ENCODE results near the gene ASXL1.

ASXL1 gene

GRCh38 chr20:32455171-32455900 lies 97.2 kb downstream of the ASXL1 start:
- no peak for DNase-seq

DNA sequence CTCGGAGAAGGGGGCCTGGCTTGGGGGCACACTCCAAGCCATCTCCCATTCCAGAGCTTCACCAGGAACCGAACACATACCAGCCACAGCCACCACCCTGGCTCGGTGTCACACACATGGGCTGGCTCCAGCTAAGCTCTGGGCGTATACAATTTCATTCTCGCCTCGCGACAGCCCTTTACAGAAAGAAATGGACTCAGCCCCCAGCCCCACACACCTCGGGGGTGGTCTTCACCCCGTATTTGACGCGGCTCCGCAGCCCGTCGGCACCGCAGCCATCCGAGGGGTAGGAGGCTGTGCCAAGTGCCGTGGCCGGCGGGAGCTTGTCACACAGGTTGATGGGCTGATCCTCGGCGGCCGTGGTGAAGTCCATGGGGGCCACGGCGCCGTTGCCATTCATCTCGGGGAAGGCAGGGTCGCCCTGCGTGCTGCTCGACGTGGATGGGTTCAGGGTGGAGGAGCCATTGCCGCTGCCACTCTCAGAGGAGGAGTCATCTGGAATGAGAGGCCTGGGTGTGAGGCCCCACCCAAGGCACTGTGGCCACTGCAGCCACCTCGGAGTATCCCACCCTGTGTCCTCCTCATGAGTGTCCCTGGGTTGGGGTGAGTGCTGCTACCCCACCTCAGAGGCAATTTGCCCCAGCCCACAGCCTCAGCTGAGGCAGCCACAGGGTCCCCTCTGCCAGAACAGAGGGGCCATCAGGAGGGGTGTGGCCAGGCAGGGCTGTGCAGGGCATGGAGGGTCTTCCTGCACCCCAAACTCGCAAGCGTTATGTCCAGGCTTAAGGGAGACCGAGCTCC lies 98.0 kb downstream of the ASXL1 start:
- no peak for DNase-seq

DNA sequence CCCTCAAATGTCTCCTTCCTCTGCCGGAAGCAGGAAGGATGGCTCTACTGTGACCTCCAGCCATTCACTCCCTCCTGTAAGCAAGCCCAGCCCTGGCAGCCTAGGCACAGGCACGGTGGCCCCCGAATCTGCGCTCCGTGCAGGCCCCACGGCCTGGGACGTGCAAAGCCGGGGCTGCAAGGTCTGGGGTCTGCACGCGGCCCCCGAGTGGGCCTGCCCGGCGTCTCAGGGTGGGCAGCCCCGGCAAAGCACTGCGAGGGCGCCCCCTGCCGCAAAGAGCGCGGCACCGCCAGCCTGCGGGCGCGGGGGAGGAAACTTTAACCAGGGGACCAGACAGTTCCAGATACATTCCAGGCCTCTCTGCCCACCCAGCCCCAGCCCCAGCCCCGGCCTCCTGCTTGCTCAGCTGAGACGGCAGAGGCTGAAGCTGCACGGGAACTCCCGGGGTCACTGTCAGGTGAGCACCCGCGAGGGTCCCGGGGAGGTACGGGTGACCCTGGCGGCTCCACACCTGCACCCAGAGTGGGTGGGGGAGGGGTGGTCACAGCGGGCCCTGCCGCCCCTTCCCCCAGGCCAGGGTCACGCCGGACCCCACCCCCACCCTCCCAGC lies 98.8 kb downstream of the ASXL1 start:
- peak; percentile 90 for DNase-seq

DNA sequence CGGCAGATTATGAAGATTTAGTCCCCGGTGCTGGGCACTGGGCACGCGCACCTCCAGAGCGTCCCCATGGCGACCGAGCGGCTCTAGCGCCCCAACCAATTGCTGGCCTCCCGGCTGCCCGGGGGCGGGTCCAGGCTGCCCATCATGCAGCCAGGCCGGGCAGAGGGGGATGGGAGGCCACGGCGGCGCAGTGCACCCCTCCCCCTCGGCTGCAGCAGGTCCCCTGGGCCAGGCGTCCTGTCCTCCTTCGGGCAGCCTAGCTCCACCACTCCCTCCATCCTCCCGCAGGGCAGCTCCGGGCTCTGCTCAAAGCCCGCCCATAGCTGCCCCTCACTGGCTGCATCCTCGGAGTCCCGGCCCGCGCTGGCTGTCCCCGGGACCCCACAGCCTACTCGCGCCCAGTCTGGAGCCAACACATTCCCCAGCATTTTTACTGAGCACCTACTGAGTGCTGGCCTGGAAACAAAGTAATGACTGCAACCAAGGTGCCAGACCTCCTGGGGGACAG lies 99.4 kb downstream of the ASXL1 start:
- peak; percentile 93 for DNase-seq

- DNase-seq, result no peak
These were observed 100.1 kb downstream of the ASXL1 start for GRCh38 chr20:32458061-32458836.

GRCh38 chr20:32458837-32459220 lies 100.7 kb downstream of the ASXL1 start:
- no peak for DNase-seq

DNA sequence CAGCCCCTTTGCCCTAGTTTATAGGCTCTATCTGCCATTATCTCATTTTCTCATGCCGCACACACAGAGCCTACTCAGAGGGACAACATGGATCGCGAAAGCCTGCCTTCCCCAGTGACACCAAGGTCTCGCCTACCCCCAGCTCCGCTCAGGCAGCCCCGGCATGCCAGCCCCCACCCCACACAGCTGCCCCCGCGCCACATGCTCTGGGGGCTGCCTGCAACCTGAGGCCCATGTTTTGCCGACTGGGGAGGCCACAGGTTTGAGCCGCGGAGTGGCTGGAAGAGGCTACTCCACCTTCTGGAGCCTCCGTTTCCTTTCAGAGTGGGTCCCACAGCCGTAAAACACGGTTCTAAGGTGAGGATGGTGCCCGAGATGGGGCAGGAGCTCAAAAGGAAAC lies 102.1 kb downstream of the ASXL1 start:
- no peak for DNase-seq

GRCh38 chr20:32460683-32461320 lies 102.7 kb downstream of the ASXL1 start:
- no peak for DNase-seq

DNA sequence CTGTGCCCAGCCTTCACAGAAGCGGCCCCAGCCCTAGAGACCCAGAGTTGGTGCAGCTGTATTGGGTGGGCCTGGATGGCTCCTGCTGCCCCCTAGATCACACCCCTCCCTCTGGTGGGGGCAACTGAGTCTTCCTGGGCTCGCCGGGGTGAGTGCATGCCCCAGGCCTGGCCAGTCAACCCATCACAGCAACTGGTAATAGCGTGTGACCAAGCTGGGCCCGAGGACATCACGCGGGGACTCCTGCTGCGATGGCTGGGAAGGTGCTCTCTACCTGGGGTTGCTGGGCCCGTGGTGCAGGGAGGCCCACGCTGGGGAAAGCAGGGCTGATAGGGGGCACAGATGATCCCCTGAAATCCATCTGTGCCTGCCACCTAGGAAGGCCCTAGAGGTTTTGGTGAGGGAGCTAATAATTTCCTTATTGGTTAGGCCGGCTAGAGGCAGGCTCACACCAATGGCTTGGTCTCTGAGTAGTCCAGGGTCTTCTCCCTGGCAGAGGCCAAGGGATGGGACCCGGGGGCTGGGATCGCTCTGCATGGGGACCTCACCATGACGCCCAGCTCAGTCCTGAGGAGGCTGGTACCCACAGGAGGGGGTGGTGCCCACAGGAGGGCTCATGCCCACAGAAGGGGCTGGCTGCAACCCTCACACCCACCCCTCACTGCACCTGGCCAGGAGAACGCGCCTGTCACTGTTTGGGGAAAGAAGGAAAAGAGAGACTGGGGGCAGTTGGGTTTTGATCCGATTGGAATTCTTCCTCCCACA lies 103.9 kb downstream of the ASXL1 start:
- no peak for DNase-seq

DNA sequence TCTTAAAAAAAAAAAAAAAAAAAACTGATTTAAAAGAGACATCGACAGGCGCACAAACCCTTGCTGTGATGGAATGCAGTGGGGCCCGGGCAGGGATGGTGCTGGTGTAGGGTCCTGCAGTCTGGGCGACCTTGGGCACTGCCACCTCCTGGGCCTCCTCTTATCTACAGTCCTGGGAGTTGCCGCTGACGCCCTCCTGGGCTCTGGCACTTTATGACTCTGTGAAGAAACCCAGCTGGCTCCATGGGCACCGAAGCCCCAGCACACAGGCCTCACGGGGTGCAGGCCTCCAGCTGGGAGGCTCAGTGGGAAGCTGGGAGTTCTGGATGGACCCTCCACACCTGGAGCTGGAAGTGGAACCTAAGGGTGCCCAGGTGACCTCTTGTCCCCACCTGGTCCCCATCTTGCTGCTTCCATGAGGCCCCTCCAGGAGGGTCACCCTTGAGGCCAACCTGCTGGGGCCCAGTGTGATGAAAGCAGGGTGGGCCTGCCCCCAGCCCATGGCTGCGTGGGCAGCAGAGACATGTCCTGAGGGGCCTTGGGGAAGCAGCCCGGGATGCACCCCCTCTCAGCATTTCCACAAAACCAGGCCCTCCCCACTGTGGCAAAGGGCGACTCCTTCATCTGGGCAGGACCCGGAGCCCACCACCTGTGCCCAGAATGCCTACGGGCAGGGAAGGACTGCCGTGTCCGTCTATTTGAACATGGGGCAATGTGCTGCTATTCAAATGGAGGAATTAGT lies 104.9 kb downstream of the ASXL1 start:
- DNase-seq, result no peak

GRCh38 chr20:32463642-32464400 lies 105.7 kb downstream of the ASXL1 start:
- DNase-seq, result peak; percentile 75

DNA sequence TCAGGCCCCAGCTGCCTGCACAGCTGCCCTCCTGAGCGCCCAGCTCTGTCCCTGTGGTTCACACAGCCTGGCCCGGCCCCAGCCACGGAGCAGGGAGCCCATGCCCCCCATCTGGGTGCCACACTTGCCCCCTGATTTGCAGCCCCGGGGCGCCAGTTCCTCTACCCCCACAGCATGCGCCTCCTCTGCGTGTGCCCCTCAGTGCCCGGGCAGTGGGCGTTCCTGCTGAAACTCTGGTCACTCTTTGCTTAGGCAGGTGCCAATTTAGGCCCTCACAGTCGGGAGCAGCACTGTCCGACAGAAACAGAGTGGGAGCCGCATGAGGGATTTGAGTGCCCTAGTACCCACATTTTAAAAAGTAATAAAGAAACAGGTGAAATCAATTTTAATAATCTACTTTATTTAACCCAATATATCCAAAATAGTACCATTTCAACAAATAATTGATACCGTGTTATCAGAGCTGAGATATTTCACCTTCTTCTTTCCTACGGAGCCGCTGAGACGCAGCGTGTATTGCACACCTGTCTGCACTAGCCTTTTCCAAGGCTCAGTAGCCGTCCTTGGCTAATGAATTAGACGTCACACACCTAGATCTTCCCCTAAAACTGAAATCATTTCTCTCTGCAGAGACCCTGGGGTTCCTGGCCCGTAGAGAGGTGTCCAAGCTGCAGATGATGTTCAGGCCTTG lies 106.4 kb downstream of the ASXL1 start:
- DNase-seq, result no peak

DNA sequence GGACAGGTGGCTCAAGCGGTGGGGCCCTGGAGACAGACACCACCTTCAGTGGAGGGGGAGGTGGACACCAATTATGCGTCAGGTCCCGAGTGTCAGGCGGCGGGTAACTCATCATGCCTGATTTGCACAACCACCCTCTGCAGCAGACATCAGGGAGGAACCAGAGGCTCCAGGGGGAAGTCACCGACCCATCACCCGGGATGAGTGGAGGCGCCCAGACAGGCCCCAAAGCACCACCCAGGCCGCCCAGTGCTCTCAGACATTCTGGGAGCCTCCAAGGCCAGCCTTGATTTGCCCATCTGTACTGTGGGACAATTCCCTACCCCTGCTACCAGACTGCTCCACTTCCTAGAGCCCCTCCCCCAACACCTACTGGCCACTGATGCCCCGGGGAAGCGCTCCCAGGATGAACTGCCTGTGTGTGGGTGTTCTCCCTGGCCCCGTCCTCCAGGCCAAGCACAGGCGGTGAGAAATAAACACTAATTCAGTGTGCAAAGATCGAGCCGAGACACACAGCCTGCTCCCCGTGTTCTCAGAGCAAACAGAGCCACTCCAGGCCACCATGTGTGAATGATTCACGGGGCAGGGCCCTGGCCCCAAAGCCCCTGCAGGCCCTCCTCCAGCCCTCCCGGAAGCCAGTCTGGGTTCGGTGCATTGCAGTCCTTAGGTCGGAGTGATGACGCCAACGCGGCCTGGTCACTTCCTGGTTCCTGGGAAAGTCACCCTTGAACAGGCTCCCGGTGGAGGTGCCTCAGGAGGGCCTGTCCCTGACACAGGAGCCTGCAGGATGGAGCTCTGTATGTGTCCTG lies 107.2 kb downstream of the ASXL1 start:
- no peak for DNase-seq

GRCh38 chr20:32465901-32466675 lies 108.0 kb downstream of the ASXL1 start:
- DNase-seq, result peak; percentile 38

DNA sequence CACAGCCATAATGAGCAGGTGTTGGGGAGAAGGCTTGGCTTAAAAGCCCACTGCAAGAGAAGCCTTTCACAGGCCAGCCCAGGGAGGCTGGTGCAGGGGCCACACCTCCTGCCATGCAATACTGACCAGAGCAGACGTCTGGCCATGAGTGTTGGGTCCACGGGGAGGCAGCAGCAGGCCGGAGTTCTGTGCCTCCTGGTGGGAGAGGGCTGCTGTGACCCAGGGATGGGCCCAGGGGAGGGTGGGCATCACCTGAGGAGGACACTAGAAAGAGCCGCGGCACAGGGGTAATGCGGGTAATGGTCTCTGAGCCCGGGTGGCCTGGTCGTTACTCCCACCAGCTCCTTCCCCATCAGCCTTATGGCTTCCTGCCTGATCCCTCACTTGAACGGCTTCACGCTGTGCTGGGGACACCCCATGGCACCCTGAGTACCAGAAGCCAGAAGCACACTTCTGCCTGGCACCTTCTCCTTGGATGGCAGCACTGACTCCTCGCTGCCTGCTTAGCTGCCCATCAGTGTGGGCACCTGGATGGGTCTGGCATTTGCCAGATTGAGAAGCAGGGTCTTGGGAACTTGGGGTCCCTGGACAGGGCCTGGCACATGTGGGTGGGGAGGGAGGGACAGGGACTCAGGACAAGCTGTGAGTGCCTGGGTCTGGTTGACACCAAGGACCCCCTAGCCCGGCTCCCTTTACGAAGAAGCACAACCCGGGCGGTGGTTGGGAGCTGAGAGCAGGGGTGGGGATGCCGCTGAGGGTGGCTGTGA lies 108.8 kb downstream of the ASXL1 start:
- no peak for DNase-seq

DNA sequence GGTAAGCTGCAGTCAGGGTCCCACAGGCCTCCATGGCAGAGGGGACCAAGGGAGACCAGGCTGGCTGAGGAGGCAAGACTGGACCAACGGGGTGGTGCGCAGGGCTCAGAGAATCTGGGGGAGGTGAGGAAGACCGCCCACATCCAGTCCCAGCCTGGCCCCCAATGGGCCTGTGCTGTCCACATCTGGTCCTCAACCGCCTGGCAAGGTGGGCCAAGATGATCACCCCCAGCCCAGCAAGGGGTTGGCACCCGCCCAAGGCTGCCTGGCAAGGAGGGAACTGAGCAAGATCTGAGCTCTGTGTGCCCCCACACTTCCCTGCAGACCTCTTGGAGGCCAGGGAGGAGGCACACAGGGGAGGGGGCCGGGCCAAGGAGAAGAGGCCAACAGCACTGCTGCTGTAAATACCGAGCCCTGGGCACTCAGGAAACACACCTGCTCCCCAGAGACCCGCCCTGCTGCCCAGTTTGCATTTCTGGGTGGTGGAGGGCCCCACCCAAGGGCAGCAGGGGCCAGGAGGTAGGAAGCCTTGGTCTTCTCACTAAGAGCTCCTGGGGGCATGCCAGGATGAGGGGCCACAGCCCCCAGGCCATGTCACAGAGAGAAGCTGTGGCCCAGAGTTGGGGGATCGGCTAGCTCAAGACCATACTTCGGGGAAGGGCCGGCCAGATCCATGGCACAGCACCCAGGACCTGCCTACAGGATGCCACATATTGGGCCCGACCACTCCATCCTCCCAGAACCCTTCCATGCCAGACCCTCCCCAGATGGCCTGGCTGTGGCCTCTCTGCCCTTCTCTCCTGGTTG lies 109.6 kb downstream of the ASXL1 start:
- DNase-seq, result no peak
